Measurements from ENCODE around the gene PLCXD3.
"Not testable (repeated sequence)": the region's sequence is repeated elsewhere in the genome, so short reads cannot be mapped to it uniquely, and the experiment has no call there.

Gene PLCXD3

GRCh38 chr5:41510176-41510831 lies at the start of gene PLCXD3:
Gene PLCXD3, minus strand, starts transcription at chr5:41510601. Its CDS starts 75 bp downstream, at chr5:41510526.
- DNase-seq, result no peak

- no peak for DNase-seq
These were observed 48.8 kb upstream of the PLCXD3 start for GRCh38 chr5:41559184-41559583.

- DNase-seq, result no peak
These were observed 47.9 kb upstream of the PLCXD3 start for GRCh38 chr5:41558295-41558694.

GRCh38 chr5:41547991-41548390 lies 37.6 kb upstream of the PLCXD3 start:
- no peak for DNase-seq

- no peak for DNase-seq
These were observed 31.8 kb upstream of the PLCXD3 start for GRCh38 chr5:41542183-41542582.

- no peak for DNase-seq
These were observed 29.1 kb upstream of the PLCXD3 start for GRCh38 chr5:41539454-41539853.

GRCh38 chr5:41537581-41537980 lies 27.2 kb upstream of the PLCXD3 start:
- no peak for DNase-seq

- no peak for DNase-seq
These were observed 22.1 kb upstream of the PLCXD3 start for GRCh38 chr5:41532485-41532884.

GRCh38 chr5:41527201-41527779 lies 16.9 kb upstream of the PLCXD3 start:
- DNase-seq, result no peak

GRCh38 chr5:41526699-41527098 lies 16.3 kb upstream of the PLCXD3 start:
- no peak for DNase-seq

GRCh38 chr5:41524174-41524573 lies 13.8 kb upstream of the PLCXD3 start:
- DNase-seq, result no peak

- DNase-seq, result no peak
These were observed 11.9 kb upstream of the PLCXD3 start for GRCh38 chr5:41522193-41522786.

GRCh38 chr5:41519801-41520200 lies 9.4 kb upstream of the PLCXD3 start:
- DNase-seq, result no peak

- DNase-seq, result no peak
These were observed 7.5 kb upstream of the PLCXD3 start for GRCh38 chr5:41517909-41518308.

- DNase-seq, result no peak
These were observed 840 bp upstream of the PLCXD3 start for GRCh38 chr5:41511241-41511640.

- no peak for DNase-seq
These were observed 814 bp downstream of the PLCXD3 start for GRCh38 chr5:41509399-41510175.

- no peak for DNase-seq
These were observed 1.6 kb downstream of the PLCXD3 start for GRCh38 chr5:41508696-41509398.

- no peak for DNase-seq
These were observed 2.2 kb downstream of the PLCXD3 start for GRCh38 chr5:41508186-41508585.

GRCh38 chr5:41507501-41507900 lies 2.9 kb downstream of the PLCXD3 start:
- no peak for DNase-seq

- DNase-seq, result no peak
These were observed 6.5 kb downstream of the PLCXD3 start for GRCh38 chr5:41503860-41504259.

GRCh38 chr5:41503310-41503709 lies 7.1 kb downstream of the PLCXD3 start:
- DNase-seq, result no peak

GRCh38 chr5:41493490-41494126 lies 16.8 kb downstream of the PLCXD3 start:
- DNase-seq, result not testable (repeated sequence)

- DNase-seq, result no peak
These were observed 24.9 kb downstream of the PLCXD3 start for GRCh38 chr5:41485533-41485932.

Measured in midbrain (tissue), 1 donor.